Osteoblast (primary cell): Measurements from ENCODE around the gene VAPB. TPM values are rescaled to one million over a fixed set of nuclear protein-coding genes. Genes with fewer than 3 reads are reported as not detected.

Experiments
- DNase-seq: peaks from one replicate; pipeline ENCODE4 v3.0.0; 2011; ENCODE audit warnings: low spot score, mixed read lengths; ENCODE audit not compliant: insufficient read length; ENCODE audit errors: missing footprints
- H2AFZ ChIP-seq: 2 replicates; pipeline ENCODE4 v1.6.0; 2011; ENCODE audit warnings: mild to moderate bottlenecking, low read length
- H3K27ac ChIP-seq: 2 replicates; pipeline ENCODE4 v1.5.1; 2011; ENCODE audit warnings: mild to moderate bottlenecking, low read depth, low read length, moderate library complexity
- H3K27me3 ChIP-seq: 2 replicates; pipeline ENCODE4 v1.6.0; 2012; ENCODE audit warnings: mild to moderate bottlenecking, control low read depth, inconsistent platforms, low read length, moderate library complexity; ENCODE audit not compliant: insufficient read depth
- H3K36me3 ChIP-seq: 2 replicates; pipeline ENCODE4 v1.5.1; 2011; ENCODE audit warnings: mild to moderate bottlenecking, low read length, control low read depth, moderate library complexity; ENCODE audit not compliant: insufficient read depth
- H3K4me1 ChIP-seq: 2 replicates; pipeline ENCODE4 v1.5.1; 2011; ENCODE audit warnings: mild to moderate bottlenecking, low read length, control low read depth, moderate library complexity; ENCODE audit not compliant: insufficient read depth
- H3K4me2 ChIP-seq: 2 replicates; pipeline ENCODE4 v1.6.0; 2011; ENCODE audit warnings: mild to moderate bottlenecking, low read length; ENCODE audit not compliant: insufficient read depth
- H3K4me3 ChIP-seq: fragments of 200-600 bp; sonication (generic); 3 replicates; pipeline ENCODE4 v1.5.1; 2012; ENCODE audit warnings: mild to moderate bottlenecking, low read length, inconsistent platforms; ENCODE audit not compliant: insufficient read depth
- H3K79me2 ChIP-seq: 2 replicates; pipeline ENCODE4 v1.6.0; 2012; ENCODE audit warnings: mild to moderate bottlenecking, low read length, control low read depth, inconsistent platforms; ENCODE audit not compliant: insufficient read depth
- H3K9me3 ChIP-seq: 2 replicates; pipeline ENCODE4 v1.5.1; 2011; ENCODE audit warnings: low read depth, low read length, control low read depth
- H4K20me1 ChIP-seq: 2 replicates; pipeline ENCODE4 v1.6.0; 2012; ENCODE audit warnings: mild to moderate bottlenecking, low read length, control low read depth; ENCODE audit not compliant: insufficient read depth
- CTCF ChIP-seq: IDR thresholded peaks from 2 replicates; pipeline ENCODE4 v1.5.1; 2011; ENCODE audit warnings: mild to moderate bottlenecking, low read depth, low read length, moderate library complexity; ENCODE audit errors: extremely low read depth
- total RNA-seq: library from RNA; depleted of rRNA; stranded (reverse); fragments of >200 nt; gene quantifications from 2 replicates; pipeline ENCODE4 v1.2.3, GENCODE V29; 2012

The VAPB gene
- total RNA-seq, 1 donor = 14.5 TPM

- Histone ChIP-seq H3K79me2 (no peaks in the 10 kb centered on the region), H3K27ac (no peak overlapping the region), H3K4me3 (no peak overlapping the region), H3K36me3 (no peaks in the 10 kb centered on the region), H3K27me3 (peaks cover 4% of the 10 kb centered on the region), H3K4me2 (no peak overlapping the region), H2AFZ (no peak overlapping the region), H4K20me1 (no peaks in the 10 kb centered on the region), H3K4me1 (no peaks in the 10 kb centered on the region), H3K9me3 (no peaks in the 10 kb centered on the region)
- no peak for TF ChIP-seq CTCF
- no peak for DNase-seq
These were observed 12.0 kb upstream of the VAPB start for GRCh38 chr20:58377017-58377416.

- Histone ChIP-seq H3K4me2 (no peak overlapping the region), H3K36me3 (no peaks in the 10 kb centered on the region), H3K27ac (no peak overlapping the region), H3K4me3 (no peak overlapping the region), H3K27me3 (peaks cover 4% of the 10 kb centered on the region), H3K79me2 (no peaks in the 10 kb centered on the region), H2AFZ (no peak overlapping the region), H3K9me3 (peaks cover 2% of the 10 kb centered on the region), H3K4me1 (no peaks in the 10 kb centered on the region), H4K20me1 (no peaks in the 10 kb centered on the region)
- TF ChIP-seq CTCF = no peak
- no peak for DNase-seq
These were observed 11.1 kb upstream of the VAPB start for GRCh38 chr20:58377766-58378401.

GRCh38 chr20:58378704-58379103, 10.3 kb upstream of the VAPB start:
- Histone ChIP-seq H3K27ac (no peak overlapping the region), H3K9me3 (peaks cover 2% of the 10 kb centered on the region), H4K20me1 (no peaks in the 10 kb centered on the region), H3K27me3 (peaks cover 4% of the 10 kb centered on the region), H3K36me3 (no peaks in the 10 kb centered on the region), H2AFZ (no peak overlapping the region), H3K4me1 (no peaks in the 10 kb centered on the region), H3K4me3 (no peak overlapping the region), H3K79me2 (no peaks in the 10 kb centered on the region), H3K4me2 (no peak overlapping the region)
- no peak for DNase-seq
- no peak for TF ChIP-seq CTCF

- no peak for TF ChIP-seq CTCF
- no peak for DNase-seq
- Histone ChIP-seq H3K36me3 (no peaks in the 10 kb centered on the region), H3K4me2 (no peak overlapping the region), H4K20me1 (no peaks in the 10 kb centered on the region), H3K27me3 (peaks cover 4% of the 10 kb centered on the region), H3K9me3 (peaks cover 2% of the 10 kb centered on the region), H3K4me3 (no peak overlapping the region), H3K27ac (no peak overlapping the region), H3K4me1 (no peaks in the 10 kb centered on the region), H2AFZ (no peak overlapping the region), H3K79me2 (no peaks in the 10 kb centered on the region)
These were observed 7.4 kb upstream of the VAPB start for GRCh38 chr20:58381627-58382026.
